ENCODE data around the gene RIOX2.

DNA sequence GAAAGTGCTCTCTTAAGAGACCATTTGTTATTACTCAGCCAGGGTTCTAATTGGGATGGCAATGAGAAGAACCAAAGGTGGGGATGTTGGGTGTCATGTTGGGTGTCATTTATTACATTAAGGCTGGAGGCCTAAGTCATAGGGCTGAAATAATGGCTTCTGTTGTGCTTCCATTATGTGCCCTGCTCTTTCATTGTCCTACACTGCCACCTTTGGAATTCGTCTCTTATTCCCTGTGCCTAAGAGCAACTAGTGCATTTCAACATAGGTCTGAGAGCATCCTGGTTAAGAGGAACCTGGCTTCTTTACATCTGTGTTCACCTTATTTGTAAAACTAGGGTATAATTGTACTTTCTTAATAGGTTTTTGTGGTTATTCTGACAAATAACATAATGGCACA lies 32.2 kb downstream of the RIOX2 start:
- TF ChIP-seq POLR2A (IDR thresholded peaks at IDR 0.05) (no peak), EP300 (IDR thresholded peaks at IDR 0.05) (no peak), POLR2AphosphoS5 (IDR thresholded peaks at IDR 0.05) (no peak)
- TF ChIP-seq, protein P1, sequence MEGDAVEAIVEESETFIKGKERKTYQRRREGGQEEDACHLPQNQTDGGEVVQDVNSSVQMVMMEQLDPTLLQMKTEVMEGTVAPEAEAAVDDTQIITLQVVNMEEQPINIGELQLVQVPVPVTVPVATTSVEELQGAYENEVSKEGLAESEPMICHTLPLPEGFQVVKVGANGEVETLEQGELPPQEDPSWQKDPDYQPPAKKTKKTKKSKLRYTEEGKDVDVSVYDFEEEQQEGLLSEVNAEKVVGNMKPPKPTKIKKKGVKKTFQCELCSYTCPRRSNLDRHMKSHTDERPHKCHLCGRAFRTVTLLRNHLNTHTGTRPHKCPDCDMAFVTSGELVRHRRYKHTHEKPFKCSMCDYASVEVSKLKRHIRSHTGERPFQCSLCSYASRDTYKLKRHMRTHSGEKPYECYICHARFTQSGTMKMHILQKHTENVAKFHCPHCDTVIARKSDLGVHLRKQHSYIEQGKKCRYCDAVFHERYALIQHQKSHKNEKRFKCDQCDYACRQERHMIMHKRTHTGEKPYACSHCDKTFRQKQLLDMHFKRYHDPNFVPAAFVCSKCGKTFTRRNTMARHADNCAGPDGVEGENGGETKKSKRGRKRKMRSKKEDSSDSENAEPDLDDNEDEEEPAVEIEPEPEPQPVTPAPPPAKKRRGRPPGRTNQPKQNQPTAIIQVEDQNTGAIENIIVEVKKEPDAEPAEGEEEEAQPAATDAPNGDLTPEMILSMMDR (IDR thresholded peaks at IDR 0.05), result no peak
